Ishikawa (cell line): ENCODE measurements around the gene ISX.

Experiments used
- EP300 ChIP-seq: IDR thresholded peaks from 2 replicates; pipeline ENCODE4 v1.6.1; 2012; ENCODE audit warnings: borderline replicate concordance
- FOXM1 ChIP-seq: IDR thresholded peaks from 2 replicates; pipeline ENCODE4 v1.6.1; 2012; ENCODE audit warnings: low read depth, borderline replicate concordance
- MAX ChIP-seq: IDR thresholded peaks from 2 replicates; pipeline ENCODE4 v1.6.1; 2012
- NFIC ChIP-seq: IDR thresholded peaks from 2 replicates; pipeline ENCODE4 v1.6.1; 2012
- RAD21 ChIP-seq: IDR thresholded peaks from 2 replicates; pipeline ENCODE4 v1.6.1; 2012; ENCODE audit warnings: low read depth
- TCF12 ChIP-seq: IDR thresholded peaks from 2 replicates; pipeline ENCODE4 v1.6.1; 2012; ENCODE audit warnings: low read depth
- TEAD4 ChIP-seq: IDR thresholded peaks from 2 replicates; pipeline ENCODE4 v1.6.1; 2012

GRCh38 chr22:35039625-35040024, 26.3 kb upstream of the ISX start:
- TF ChIP-seq TEAD4 (no peak), RAD21 (no peak), MAX (no peak), NFIC (no peak), EP300 (no peak), TCF12 (no peak), FOXM1 (no peak)
